Measurements from ENCODE around the gene ARMC5.

Gene ARMC5

DNA sequence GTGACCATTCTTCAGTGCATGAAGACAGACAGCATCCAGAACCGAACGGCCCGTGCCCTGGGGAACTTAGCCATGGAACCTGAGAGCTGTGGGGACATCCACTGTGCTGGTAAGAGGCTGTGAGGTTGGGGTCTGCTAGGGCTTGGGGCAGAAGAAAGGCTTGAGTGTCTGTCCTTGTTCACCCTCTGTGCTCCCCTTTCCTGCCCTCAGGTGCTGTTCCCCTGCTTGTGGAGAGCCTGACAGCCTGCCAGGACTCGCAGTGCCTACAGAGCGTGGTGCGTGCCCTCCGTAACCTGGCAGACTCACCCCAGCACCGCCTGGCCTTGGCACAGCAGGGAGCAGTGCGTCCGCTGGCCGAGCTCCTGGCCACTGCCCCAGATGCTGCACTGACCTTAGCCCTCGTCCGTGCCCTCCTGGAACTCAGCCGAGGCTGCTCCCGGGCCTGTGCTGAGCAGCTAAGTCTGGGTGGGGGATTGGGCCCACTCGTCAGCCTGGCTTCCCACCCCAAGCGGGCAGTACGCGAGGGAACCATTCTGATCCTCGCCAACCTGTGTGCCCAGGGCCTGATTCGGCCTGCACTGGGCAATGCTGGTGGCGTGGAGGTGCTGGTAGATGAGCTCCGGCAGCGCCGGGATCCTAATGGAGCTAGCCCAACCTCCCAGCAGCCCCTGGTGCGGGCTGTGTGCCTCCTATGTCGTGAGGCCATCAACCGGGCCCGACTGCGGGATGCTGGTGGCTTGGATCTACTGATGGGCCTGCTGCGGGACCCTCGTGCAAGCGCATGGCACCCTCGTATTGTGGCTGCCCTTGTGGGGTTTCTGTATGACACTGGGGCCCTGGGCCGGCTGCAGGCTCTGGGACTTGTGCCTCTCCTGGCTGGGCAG is 2.9 kb downstream of the ARMC5 start:
- DNase-seq, result no peak

DNA sequence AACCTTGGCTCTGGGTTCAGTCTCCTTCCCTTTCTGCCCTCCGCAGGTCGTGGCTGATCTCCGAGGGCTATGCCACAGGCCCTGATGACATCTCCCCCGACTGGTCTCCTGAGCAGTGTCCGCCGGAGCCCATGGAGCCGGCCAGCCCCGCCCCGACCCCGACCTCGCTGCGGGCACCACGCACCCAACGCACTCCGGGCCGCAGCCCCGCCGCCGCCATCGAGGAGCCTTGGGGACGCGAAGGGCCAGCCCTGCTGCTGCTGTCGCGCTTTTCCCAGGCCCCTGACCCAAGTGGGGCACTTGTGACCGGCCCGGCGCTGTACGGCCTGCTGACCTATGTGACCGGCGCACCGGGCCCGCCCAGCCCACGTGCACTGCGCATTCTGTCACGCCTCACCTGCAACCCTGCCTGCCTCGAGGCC is 5.1 kb downstream of the ARMC5 start:
- DNase-seq, result no peak

DNA sequence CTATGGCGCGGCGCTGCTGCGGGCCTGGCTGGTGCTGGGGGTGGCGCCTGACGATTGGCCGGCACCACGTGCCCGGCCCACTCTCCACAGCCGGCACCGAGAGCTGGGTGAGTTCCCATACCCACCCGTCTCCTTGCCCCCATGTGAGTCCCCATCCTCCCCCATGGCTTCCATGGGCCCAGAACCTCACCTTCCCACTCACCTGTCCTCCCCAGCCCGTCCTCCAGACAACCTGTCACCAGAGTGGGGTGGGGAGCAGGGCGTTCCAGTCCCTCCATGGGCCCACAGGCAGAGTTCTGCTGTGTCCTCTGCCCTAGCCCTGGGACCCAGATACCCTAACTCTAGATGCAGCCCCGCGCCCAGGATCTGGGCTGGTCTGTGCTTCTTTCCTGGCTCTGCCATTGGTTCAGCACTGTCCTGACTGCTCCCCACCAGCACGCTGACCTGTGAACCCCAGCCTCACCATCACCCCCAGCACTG is 5.5 kb downstream of the ARMC5 start:
- no peak for DNase-seq

DNA sequence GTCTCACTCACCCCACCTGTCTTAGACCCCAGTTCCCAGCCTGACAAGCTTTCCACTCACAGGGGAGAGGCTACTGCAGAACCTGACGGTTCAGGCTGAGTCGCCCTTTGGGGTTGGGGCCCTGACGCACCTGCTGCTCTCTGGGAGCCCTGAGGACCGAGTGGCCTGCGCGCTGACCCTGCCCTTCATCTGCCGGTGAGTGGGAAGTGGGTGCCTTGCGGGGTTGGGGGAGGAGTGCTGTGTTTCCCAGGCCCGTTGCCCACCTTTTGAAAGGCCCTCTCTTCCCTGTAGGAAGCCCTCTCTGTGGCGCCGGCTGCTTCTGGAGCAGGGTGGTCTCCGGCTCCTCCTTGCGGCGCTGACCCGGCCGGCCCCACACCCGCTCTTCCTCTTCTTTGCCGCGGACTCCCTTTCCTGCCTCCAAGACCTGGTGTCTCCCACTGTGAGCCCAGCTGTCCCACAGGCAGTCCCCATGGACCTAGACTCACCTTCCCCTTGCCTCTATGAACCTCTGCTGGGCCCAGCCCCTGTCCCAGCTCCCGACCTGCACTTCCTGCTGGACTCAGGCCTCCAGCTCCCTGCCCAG is 6.6 kb downstream of the ARMC5 start:
- no peak for DNase-seq

DNA sequence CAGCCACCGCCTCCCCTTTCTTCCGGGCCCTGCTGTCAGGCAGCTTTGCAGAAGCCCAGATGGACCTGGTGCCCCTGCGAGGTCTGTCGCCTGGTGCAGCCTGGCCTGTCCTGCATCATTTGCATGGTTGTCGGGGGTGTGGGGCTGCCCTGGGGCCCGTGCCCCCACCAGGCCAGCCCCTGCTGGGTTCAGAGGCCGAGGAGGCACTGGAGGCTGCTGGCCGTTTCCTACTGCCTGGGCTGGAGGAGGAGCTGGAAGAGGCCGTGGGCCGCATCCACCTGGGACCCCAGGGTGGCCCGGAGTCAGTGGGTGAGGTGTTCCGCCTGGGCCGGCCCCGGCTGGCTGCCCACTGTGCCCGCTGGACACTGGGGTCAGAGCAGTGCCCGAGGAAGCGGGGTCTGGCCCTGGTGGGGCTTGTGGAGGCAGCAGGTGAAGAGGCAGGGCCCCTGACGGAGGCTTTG is 7.1 kb downstream of the ARMC5 start:
- no peak for DNase-seq

DNA sequence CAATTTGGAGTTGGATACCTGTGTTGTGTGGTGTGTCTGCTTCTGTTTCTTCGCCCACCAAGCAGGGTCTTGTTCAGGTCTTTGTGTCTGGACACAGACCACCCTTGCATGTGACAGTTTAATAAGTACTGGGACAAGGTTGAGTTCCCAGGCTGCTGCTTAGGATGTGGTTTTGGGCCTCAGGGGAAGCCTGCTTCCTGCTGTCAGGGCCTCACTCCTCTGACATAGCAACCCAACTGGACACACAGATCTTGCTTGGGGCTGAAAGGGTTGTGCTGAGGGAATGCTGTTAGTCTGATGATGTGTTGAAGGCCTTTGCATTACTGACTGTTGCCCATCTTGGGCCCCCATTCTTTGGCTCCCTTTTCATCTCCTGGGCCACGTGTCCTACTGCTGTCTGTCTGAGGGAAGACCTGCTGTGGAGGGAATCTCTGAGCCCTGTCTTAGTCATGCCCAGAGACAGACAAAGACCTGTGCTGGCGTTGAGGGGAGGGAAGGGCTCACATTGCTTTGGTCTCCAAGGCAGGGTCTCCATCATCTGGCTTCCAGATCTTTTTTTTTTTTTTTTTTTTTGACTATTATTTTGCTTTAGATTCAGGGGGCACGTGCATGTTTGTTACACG is 8.0 kb downstream of the ARMC5 start:
- no peak for DNase-seq

DNA sequence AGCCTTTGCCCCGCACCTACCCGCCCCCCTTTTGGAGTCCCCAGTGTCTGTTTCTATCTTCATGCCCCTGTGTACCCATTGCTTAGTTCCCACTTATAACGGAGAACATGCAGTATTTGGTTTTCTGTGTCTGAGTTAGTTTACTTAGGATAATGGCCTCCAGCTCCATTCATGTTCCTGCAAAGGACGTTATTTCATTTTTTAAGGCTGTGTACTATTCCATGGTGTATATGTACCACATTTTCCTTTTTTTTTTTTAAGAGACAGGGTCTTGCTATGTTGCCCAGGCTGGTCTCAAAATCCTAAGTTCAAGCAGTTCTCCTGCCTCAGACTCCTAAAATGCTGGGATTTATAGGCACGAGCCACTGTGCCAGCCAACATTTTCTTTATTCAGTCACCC is 8.6 kb downstream of the ARMC5 start:
- no peak for DNase-seq

DNA sequence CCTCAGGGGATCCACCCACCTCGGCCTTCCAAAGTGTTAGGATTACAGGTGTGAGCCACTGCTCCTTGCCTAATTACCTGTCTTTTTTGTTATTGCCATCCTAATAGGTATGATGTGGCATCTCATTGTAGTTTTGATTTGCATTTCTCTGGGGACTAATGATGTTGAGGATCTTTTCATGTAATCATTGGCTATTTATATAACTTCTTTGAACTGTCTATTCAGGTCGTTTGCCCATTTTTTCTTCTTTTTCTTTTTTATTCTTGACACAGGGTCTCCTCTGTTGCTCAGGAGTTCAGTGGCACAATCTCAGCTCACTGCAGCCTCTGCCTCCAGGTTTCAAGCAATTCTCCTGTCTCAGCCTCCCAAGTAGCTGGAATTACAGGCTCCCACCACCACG is 11.3 kb downstream of the ARMC5 start:
- no peak for DNase-seq

DNA sequence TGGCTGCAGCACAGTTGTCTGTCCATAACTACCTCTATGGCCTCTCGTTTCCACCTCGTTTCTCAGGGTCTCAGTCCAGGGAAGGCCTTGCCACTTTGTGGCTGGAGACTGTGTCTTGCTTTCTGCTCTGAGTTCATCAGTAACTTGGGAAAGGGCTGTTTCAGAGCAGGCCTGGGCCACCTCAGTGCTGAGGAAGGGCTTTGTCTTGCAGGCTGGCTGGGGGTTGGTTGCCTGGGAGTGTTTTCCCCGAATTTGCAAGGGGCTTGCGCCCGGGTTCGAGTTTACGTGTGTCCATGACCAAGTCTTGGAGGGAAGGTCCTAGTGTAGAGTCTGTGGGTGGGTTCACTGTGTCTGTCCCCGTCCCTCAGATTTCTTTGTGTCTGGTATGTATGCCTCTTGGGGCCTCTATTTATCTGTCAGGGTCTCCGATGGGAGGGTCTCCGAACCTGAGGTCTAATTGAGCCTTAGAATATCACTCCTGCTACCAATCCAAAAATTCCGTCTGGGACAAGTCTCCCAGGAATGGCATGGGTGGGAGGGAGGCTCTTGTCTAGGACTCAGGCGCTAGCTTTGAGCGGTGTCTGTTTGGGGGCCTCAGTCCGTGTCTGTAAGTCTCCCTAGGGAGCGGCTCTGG is 12.1 kb downstream of the ARMC5 start:
- no peak for DNase-seq

DNA sequence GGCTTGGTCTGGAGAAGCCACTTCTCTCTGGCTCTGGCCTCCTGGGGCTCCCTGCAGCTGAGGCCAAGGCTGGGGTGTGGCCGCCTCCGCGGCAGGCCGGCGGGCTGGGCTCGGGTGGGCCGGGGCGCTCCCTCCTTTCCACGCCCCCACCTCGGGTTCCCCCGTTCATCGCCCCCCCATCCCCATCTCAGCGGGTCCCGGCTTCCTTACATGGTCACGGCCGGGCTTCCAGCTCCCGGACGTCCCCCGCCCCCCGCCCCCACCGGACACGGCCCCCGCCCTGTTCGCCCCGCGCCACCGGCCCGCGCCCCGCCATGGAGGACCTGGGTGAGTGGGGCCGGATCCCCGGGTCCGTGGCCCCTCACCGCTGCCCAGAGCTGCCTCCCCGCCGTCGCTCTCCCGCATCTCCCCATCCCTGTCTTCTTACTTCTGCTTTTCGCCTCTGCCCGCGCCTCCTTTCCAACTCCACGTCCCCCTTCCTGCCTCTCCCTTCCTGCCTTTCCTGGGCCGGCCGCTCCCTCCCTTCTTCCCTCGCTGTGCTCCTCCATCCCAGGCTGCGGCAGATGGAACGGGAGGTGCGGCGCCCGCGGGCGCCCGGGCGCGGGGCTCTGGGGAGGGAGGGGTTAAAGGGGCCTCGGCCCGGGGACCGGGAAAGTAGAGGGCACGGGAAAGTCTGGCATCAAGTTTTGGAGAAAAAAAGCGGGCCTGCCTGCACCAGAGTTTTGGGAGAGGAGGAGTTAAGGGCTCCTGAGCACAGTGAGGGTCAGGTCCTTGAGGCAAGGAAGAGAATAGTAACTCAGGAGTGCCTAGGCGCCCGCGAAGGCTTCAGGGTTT is 12.8 kb downstream of the ARMC5 start, which contains the start of gene TGFB1I1:
TSS of gene TGFB1I1 (plus strand) at position 278 of the 834 bp plus-strand sequence. CDS start at position 315, 37 bp downstream.
- DNase-seq, result no peak

DNA sequence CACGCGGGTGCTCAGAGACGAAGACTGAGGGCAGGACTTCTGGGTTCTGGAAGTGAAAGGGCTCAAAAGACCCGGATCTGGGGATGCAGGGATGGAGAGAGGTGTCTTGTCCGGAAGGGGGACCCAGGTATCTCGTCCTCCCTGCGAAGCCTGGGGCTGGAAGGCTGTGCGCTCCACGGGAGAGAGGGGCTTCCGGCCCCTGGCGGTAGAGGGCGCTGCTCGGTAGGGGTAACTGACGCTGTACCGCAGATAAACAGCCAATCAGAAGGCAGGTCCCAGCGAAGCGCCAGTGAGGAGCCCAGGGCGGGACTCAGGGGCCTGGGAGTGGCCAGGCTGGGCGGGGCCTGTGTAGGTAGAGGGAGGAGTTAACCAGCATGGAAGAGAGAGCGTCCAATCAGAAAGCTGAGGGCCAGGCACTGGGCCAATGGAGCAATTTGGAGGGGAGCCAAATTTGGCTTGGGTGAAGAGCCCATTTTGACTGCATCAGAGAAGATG is 13.5 kb downstream of the ARMC5 start:
- peak; percentile 52 to 60 for DNase-seq

DNA sequence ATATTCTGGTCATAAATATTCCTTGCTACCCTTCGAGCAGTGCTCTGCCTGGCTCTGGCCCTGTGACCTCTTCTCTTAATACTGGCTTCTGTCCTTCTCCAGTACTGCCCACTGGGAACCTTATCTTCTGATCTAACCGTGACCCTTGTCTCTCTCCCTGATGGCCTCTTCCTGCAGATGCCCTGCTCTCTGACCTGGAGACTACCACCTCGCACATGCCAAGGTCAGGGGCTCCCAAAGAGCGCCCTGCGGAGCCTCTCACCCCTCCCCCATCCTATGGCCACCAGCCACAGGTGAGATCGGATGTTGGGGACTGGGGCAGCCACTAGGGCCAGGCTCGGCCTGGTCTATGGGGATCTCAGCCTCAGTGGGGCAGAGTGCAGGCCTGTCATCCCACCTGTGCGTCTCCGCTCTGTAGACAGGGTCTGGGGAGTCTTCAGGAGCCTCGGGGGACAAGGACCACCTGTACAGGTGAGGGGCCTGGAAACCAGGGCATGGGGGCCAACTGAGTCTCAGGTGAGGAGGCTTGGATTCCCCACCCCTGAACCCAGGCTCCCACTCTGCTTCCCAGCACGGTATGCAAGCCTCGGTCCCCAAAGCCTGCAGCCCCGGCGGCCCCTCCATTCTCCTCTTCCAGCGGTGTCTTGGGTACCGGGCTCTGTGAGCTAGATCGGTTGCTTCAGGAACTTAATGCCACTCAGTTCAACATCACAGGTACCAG is 14.1 kb downstream of the ARMC5 start:
- no peak for DNase-seq

DNA sequence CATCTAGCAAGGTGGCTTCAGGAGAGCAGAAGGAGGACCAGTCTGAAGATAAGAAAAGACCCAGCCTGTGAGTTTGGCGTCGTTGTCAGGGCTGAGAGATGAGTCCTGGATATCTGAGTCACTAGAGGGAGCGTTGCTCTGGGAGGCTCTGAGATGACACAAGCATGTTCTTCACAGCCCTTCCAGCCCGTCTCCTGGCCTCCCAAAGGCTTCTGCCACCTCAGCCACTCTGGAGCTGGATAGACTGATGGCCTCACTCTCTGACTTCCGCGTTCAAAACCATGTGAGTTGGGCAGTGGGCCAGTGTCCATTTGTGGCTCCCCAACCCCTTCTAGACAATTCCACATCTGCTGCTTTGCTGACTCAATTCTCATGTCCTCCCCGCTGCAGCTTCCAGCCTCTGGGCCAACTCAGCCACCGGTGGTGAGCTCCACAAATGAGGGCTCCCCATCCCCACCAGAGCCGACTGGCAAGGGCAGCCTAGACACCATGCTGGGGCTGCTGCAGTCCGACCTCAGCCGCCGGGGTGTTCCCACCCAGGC is 14.9 kb downstream of the ARMC5 start:
- DNase-seq, result no peak

DNA sequence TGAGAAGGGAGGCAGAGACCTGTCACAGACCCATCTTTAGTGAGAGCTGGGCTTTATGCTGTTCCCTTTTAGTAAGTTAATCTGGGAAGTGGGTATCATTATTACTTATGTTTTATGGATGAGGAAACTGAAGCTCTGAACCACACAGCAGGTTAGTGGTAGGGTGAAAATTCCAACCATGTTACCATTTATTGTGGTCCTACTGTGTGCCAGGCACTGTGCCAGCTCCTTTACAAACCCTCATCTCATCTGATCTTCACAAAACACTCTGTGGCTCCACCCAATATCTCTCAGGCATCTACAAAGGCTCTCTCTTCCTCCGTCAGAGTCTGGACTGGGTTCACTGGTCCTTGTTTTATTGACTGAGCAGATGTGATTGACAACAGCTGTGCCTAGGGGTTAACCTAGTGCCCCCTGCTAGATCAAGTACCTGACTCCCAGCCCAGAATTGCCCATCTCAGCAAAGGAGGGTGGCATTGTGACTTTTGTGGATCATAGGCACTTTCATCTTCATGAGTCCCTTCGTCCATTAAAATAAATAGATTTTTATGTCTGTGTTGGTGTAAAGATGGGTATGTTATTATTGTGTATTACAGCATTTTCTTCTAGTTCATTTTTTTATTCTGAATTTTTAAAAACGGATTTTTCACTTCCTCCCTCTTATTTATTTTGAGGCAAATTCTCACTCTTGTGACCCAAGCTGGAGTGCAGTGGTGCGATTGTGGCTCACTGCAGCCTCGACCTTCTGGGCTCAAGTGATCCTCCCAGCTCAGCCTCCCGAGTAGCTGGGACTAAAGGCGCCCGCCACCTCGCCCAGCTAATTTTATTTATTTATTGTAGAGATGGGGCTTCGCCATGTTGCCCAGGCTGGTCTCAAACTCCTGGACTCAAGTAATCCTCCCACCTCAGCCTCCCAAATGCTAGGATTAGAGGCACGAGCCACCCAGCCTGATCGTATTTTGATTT is 15.8 kb downstream of the ARMC5 start:
- no peak for DNase-seq

DNA sequence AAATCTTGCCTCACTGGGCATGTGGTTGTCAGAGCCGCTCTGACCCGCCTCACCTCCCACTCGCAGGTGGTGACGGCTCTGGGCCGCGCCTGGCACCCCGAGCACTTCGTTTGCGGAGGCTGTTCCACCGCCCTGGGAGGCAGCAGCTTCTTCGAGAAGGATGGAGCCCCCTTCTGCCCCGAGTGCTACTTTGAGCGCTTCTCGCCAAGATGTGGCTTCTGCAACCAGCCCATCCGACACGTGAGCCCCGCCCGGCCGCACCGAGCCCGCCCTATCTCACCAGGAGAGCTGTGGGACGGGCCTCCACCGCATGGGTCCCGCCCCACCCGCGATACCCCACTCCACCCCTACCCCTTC is 16.6 kb downstream of the ARMC5 start:
- DNase-seq, result peak in 1 of 2 donors; percentile 38

DNA sequence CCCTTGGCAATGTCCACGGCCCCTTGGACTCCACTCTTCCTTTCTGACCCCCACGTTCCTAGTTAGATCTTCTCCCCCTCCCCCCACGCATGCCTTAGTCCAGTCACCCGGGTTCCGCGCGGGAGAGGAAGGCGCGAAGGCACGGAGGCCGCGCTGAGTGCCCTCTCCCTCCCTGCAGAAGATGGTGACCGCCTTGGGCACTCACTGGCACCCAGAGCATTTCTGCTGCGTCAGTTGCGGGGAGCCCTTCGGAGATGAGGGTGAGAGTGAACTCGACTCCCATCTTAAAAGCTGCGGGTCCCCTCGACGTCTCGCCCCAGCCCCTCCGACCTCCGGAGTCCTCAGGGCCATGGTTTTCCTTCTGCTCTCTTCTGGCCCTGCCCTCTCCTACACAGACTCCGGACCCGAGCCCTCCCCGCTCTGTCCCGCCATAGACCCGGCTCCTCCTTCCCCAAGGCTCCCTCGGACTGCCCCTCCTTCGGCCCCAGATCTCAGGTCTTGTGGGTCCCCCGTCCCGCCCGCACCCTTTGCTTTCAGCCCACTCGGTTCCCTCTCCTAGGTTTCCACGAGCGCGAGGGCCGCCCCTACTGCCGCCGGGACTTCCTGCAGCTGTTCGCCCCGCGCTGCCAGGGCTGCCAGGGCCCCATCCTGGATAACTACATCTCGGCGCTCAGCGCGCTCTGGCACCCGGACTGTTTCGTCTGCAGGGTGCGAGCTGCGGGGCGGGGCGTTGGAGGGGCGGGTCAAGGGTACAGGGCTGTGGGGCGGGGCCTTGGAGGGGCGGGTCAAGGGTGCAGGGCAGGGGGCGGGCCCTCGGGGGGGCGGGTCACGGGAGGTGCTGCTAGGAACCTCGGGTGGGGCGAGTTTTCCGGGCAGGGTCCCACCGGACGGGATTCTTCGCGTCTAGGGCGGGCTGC is 17.3 kb downstream of the ARMC5 start:
- DNase-seq, result peak; percentile 89 to 91

DNA sequence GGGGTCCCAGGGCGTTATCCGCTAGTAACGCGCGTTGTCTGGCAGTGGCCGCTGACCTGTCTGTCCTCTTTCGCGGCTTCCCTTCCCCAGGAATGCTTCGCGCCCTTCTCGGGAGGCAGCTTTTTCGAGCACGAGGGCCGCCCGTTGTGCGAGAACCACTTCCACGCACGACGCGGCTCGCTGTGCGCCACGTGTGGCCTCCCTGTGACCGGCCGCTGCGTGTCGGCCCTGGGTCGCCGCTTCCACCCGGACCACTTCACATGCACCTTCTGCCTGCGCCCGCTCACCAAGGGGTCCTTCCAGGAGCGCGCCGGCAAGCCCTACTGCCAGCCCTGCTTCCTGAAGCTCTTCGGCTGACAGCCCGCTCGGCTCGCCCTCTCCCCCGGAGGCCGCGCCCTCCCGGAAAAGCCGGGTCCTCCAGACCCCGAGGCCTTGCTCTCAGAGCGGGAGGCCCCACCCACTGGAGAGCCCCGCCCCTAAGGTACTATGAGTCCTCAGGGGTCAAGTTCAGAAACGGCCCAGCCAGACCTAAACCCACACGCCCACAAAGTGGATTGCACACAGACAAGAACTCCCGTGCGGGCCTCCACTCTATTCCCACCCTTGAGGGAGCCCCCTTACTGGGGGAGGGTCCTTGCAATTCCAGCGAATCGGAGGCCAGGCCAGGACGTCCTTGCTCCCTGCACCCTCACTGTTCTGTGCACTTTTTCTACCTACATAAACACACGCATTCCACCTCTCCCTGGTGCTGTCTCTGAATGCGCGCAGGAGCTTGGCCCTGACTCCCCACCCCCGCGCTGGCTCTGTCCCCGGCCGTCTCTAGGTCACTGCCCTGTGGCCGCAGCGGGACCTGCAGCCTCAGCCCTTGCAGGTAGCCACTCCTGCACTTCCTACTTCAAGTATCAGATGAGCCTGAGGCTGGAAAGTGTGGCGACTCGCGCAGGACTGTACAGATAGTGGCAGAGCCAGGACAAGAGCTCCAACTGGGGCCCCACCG is 18.2 kb downstream of the ARMC5 start:
- DNase-seq, result peak; percentile 20 to 40
